Neural progenitor cell (in vitro differentiated cells): ENCODE measurements around the gene PIGC.

Experiments used
- CTCF ChIP-seq: fragments of 200-600 bp; sonication (generic); IDR thresholded peaks from 2 replicates; pipeline ENCODE4 v1.5.1; 2017; ENCODE audit warnings: antibody characterized with exemption, mild to moderate bottlenecking
- EZH2 ChIP-seq: fragments of 200-600 bp; sonication (generic); IDR thresholded peaks from 2 replicates; pipeline ENCODE4 v1.6.1; 2017; ENCODE audit warnings: antibody characterized with exemption, mild to moderate bottlenecking, moderate library complexity
- EZH2phosphoT487 ChIP-seq: fragments of 200-600 bp; sonication (generic); IDR thresholded peaks from 2 replicates; pipeline ENCODE4 v1.6.1; 2017; ENCODE audit warnings: antibody characterized with exemption

GRCh38 chr1:172397633-172398032 is 46.2 kb downstream of the PIGC start:
- TF ChIP-seq CTCF (no peak), EZH2phosphoT487 (no peak), EZH2 (no peak)
